NCI-H1092 (cell line): ENCODE measurements around the gene ITGB8.
"Not testable (repeated sequence)": the region's sequence is repeated elsewhere in the genome, so short reads cannot be mapped to it uniquely, and the experiment has no call there.

ENCODE experiments used
- DNase-seq: peaks from one replicate; lab custom pipeline; 2025; lab: John Stamatoyannopoulos, UW

ITGB8 gene

DNA sequence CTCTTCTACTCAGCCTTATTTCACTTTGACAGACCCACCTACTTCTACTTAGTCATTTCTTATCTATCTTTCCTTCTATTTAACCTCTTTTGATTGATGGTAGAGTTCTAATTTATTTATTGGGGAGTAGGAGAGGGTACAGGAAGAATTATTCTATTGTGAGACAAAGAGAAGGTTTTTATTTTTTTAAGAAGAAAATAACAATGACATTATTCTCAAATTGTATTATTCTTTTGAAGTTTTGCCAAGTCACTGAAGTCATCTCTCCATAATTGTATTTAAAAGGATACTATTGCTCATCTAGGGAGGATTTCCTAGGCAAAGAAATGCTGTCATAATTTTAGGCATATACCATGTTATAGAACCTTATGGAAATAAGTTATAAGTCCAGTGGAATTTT lies 52.7 kb downstream of the ITGB8 start:
- no peak for DNase-seq

DNA sequence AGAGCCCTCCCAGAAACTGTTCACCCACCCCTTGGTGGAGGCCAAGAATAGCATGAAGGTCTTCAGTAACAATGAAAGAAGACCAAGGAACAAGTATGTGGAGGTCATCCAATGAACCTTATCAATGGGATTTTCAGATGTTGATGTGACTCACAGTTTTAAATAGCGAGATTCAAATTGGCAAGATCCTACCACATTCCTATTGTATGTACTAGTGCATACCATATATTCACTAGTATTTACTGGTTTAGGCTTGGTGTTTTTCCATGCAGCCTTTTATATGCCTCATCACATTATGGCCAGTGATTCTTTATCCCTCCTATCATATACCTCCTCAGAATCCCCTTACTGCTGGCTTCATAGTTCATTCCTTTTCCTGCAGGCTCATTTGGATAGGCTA lies 54.4 kb downstream of the ITGB8 start:
- no peak for DNase-seq

DNA sequence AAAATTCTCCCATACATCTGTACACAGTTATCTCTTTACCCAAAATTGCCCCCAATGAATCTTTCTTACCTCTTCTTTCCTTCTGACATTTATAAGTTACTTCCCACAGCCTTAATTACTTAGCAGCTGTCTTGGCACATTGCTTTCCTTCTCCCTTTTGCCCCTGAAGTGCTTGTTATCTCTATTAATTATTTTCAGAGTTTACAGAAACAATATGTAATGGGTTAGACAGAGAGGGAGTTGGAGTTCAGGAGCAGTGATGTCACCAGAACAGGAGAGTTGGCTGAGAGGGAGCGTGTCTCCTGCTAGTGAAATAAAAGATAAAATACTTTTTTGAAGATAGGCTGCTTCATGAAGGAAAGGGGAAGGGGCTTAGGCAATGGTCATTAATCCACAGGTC lies 57.4 kb downstream of the ITGB8 start:
- DNase-seq: no peak

DNA sequence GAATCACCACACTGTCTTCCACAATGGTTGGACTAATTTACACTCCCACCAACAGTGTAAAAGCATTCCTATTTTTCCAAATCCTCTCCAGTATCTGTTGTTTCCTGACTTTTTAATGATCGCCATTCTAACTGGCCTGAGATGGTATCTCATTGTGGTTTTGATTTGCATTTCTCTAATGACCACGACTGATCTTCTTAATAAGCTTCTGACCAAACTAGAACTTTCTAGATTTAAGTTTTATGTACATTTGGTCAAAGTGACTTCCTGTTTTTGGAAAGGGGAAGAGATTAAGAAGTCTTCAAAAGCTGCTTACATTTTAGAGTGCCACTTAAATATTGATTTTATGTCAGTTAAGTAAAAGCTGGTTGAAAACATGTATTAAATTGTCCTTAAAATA lies 58.5 kb downstream of the ITGB8 start:
- not testable (repeated sequence) for DNase-seq

GRCh38 chr7:20393021-20393610 lies 62.4 kb downstream of the ITGB8 start:
- no peak for DNase-seq

GRCh38 chr7:20393616-20394015 lies 62.9 kb downstream of the ITGB8 start:
- no peak for DNase-seq

GRCh38 chr7:20394284-20394683 lies 63.6 kb downstream of the ITGB8 start:
- no peak for DNase-seq

DNA sequence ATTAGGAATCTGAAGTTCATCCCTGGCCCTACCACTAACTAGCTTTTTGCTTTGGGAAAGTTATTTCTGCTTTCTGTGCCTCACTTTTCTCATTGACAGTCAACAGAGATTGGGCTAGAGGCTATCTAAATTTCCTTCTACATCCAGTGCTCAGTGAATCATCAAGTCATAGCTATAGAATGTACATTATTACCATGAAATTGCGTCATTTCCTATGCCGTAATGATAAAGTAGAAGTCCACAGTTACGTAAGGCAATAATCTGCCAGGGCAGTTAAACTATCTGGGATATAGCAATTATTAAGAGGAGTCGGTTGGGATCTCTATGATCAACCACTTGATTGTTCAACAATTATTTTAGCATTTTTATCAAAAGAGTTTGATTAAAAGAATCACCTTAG lies 64.4 kb downstream of the ITGB8 start:
- no peak for DNase-seq

GRCh38 chr7:20395511-20395910 lies 64.8 kb downstream of the ITGB8 start:
- no peak for DNase-seq

GRCh38 chr7:20399521-20399920 lies 68.8 kb downstream of the ITGB8 start:
- no peak for DNase-seq

DNA sequence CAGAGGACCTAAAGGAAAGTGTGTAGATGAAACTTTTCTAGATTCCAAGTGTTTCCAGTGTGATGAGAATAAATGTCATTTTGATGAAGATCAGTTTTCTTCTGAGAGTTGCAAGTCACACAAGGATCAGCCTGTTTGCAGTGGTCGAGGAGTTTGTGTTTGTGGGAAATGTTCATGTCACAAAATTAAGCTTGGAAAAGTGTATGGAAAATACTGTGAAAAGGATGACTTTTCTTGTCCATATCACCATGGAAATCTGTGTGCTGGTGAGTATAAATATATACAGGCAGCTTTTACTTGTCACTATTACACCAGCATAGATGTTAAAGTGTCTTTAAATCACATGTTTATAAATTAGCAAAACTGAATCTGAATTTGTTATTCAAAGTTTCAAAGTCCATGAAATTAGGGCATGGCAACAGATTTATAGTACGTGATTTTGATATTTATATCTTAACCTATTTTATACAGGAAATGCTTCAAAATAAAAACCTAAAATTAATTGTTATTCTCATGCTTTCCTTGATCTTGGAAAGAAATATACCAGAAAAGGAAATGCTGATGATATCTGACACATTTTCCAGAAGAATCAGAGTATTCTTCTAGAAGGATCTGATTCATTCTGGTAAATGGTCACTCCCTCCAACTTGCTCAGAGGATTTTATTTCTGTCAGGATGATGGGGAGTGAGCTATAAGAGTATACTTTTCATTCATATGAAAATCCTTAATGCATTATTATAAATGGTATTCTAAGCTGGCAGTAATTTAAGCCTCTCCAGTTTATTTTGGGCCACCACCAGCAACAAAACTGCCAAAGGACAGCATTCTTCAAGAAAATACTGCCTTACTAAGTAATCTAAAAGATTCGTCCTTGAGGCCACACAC lies 71.4 kb downstream of the ITGB8 start:
- DNase-seq: no peak

GRCh38 chr7:20402747-20403230 lies 72.1 kb downstream of the ITGB8 start:
- no peak for DNase-seq

GRCh38 chr7:20403331-20403730 lies 72.6 kb downstream of the ITGB8 start:
- DNase-seq: no peak

GRCh38 chr7:20404320-20404719 lies 73.6 kb downstream of the ITGB8 start:
- DNase-seq: no peak

DNA sequence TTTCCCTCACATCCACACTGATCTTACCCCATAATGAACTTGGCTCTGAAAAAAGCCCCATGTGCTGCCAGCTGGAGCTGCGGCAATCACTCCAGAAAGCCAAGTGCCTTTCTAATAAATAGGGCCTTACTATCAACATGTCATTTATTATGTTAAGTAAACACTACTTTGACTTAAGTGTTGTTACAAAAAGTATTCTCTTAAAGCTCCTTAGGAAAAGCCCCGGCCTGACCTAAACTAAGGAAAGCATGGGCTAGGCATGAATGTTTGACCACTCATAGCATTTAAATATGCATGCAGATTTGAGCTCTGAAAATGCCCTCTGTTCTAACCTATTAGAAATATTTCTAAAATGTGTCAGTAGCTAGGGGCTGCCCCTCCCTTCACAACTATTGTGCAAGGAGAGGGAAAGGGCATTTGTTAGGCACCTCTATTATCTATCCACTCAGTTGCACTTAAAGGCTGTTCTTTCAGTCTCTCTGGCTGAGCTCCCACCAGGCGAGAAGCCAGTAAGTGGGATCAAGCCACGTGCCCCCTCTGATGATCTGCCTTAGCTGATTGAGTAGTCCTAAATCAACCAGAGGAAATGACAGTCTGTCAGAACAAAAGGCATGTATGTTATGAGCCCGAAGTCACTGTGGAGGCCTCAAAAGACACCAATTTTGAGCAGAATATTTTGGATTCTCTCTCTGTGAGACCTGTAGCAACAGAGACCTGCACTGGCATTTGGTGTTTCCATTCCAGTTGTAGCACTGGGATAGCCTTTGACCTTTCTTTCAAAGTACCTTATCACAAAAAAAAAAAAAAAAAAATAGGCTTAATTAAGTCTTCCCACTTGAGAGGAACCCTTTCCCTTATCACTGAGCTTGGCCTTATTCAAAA lies 77.1 kb downstream of the ITGB8 start:
- peak; percentile 86 for DNase-seq

DNA sequence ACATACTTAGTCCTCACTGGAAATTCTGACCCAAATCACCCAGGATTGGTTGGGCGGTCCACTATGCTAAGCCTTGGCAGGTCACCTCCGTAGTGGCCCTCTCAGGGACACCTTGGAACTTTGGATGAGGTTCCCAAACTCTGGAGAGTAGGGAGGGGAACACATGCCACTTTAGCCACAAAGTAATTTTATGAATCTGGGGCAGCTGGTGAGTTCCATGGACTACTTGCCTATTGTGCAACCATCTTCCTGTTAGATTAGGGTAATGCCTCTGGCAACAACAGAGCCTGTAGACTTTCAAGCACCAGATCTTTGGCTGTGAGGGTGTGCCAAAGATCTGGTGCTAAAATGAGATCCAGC lies 77.7 kb downstream of the ITGB8 start:
- no peak for DNase-seq

DNA sequence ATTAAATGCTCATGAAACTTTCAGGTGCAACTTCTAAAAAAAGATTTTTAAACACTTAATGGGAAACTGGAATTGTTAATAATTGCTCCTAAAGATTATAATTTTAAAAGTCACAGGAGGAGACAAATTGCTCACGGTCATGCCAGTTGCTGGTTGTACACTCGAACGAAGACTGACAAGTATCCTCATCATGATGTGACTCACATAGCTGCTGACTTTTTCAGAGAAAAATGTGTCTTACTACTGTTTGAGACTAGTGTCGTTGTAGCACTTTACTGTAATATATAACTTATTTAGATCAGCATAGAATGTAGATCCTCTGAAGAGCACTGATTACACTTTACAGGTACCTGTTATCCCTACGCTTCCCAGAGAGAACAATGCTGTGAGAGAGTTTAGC lies 79.3 kb downstream of the ITGB8 start:
- DNase-seq: no peak

- no peak for DNase-seq
These were observed 80.7 kb downstream of the ITGB8 start for GRCh38 chr7:20411372-20411771.

DNA sequence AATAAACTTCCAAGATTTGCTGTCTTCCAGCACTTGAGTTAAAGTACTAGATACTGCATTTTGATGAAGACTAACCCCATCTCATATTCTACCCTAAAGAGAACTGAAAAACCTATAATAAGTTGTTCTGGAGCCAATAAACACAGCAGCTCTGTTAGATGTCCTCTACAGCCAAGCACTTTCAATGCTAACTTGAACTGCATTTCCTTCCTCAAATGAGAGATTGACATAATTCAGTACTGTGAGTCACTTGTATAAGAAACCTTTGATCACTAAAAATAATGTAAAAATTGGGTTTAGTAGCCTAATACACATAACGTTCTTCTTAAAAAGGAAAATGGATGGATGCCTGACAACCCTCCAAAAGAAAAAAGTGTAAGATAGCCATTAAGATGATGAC lies 81.3 kb downstream of the ITGB8 start:
- DNase-seq: no peak

DNA sequence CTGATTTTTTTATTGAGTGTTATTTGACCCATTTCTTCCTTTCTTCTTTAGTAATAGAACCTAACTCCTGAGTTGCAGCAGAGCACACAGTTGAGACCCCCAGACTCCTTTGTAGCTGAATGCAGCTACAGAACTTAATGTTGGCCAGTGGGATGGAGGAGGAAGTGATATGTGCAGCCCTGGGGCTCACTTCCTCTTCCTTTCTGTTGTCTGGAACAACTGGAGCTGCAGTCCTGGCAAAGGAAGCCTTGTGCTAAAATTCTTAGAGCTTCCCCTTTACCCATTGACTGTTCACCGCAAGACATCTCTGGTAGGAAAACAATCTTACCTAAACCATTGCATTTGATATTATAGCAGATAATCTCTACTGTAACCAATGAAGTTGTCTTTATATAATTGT lies 86.6 kb downstream of the ITGB8 start:
- DNase-seq: no peak

DNA sequence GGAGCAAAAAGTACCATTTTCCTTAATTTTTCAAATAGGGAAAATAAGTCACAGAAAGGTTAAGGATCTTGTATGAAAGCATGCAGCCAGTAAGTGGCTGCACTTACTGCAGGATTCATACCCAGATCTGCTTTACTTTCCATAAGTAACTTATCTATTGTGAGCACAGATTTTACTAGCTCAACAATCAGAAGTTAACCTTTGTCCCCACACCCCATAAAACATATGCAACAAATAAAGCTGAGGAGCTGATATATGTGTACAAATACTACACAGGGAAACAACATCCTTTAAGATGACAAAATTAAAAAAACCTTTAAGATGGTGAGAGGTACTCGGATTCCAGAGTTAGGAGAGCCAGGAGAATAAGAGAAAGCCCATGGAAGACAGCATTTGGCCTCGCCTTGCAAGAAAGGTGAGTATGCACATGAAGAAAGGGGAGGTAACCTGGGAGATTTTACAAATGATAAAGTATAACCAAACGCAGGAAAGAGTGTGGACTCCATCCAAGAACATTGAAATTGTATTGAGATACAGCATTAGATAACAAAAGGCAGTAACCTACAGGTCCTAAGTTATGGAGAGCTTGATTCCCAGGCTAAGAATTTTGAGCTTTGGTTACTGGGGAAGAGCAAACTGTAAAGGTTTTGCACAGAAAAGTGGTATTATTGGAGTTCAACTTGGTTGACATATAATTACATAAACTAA lies 87.1 kb downstream of the ITGB8 start:
- no peak for DNase-seq

DNA sequence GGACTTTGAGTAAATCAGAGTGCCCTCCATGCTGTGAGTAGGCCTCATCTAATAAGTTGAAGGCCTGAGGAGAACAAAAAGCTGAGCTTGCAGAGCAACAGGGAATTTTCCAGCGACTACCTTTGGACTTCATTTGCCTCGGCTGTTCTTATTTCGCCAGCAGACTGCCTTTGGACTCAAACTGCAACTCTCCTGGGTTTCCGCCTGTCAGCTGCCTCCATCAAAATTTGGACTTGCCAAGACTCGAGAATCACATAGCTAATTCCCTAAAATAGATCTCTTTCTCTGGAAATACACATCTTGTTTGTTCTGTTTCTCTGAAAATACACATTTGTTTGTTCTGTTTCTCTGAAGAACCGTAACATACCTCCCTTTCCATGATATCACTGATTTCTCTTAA lies 93.8 kb downstream of the ITGB8 start:
- DNase-seq: no peak
